GM18511 (cell line): ENCODE measurements around the gene SHANK1.

Experiments used
- ATAC-seq: cut with Tn5 transposase; IDR thresholded peaks from one replicate; pipeline ENCODE4 v1.9.1; 2021; ENCODE audit warnings: mild to moderate bottlenecking, moderate library complexity; ENCODE audit not compliant: unreplicated experiment

The SHANK1 gene

DNA sequence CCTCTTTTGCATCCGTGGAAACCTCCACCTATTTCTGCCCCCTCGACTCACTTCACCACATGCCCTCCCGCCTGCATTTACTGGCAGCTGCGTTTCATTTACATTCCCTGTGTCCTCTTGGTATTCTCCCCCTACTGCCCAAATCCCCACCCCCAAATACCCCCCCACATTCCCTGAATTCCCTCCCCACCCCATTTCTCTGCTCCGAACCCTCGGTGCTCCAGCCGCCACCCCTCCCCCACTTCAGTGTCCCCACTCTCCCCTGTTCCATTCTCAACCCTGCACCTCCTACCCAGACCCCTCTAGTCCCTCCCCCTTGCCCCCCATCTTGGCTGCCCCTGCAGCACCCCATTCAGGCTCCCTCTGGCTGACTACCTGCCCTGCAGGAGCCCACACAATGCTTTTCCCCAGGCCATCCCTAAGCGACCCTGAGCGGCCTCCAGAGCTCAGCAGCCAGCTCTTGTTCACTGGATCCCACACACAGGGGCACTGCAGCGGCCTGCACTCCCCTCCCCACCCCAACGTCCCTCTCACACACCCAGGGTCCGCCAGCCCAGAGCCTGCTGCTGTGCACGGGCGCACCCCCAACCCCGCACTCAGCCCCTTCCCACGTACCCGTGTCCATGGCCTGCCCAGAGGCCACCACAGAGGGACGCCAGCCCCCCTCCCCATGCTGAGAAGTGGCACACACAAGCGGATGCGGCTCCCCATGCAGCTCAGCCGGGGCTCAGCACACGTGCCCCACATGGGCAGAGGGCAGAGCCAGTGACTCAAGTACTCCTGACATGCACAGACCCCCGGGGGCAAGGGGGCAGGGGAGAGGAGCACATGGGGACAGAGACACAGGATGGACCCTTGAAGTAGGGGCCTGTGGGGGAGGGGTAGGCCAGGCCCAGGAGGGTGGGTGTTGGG, 26.3 kb downstream of the SHANK1 start:
- no peak for ATAC-seq

GRCh38 chr19:50690439-50690838, 29.2 kb downstream of the SHANK1 start:
- ATAC-seq = no peak

DNA sequence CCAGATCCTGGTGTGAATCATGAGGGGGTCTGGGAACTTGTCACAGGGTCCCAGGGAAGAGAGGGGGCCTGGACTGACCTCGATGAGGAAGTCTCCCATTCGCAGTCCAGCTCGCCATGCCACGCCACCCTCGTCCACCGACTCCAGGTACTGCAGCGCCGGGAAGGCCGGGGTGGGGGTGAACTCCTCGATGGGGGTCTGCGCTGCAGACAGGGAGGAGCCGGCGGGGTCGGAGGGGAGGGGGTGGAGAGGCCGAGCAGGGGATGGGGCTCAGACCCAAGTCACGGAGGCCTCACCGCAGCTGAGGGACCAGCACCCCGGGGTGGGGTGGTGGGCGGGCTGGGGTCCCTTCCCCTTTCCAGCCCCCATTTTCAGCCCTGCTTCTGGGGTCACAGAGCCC, 30.8 kb downstream of the SHANK1 start:
- no peak for ATAC-seq

- no peak for ATAC-seq
Observed at GRCh38 chr19:50686310-50687032, 33.1 kb downstream of the SHANK1 start.

DNA sequence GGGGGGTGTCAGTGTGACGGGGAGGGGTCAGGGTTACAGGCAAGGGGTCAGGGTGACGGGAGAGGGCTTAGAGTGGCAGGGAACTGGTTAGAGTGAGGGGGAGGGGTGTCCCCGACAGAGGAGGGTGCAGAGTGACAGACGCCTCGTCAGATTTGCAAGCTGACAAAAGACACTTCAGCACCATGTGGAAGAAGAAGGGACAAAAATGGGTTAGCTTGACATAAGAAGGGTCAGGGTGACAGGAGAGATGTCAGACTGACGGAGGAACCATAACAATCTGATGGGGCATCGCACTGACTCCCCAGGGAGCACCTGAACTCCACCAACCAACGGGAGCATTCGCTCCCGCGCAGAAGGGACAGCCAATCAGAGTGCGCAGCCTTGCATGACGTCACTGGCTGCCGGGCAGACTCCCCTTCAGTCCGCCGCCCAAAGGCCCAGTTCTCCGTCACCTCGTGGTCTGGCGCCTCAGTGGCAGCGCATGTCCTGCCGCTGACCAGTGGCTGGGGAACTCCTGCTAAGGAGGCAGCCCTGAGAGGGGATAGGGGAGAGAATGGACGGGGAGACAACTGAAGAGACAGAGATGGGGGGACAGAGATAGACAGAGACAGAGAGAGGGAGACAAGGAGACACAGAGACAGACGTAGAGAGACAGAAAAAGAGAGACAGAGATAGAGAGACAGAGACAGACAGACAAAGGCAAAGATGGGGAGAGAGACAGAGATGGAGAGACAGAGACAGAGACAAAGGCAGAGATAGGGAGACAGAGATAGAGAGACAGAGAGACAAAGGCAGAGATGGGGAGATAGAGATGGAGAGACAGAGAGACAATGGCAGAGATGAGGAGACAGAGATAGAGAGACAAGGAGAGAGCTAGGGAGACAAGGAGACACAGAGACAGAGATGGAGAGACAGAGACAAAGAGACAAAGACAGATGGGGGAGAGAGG, 40.2 kb downstream of the SHANK1 start:
- peak; percentile 81 for ATAC-seq

- ATAC-seq = no peak
Observed at GRCh38 chr19:50678323-50678722, 41.3 kb downstream of the SHANK1 start.

- no peak for ATAC-seq
Observed at GRCh38 chr19:50677636-50678035, 42.0 kb downstream of the SHANK1 start.

- ATAC-seq = no peak
Observed at GRCh38 chr19:50676625-50677197, 42.9 kb downstream of the SHANK1 start.

DNA sequence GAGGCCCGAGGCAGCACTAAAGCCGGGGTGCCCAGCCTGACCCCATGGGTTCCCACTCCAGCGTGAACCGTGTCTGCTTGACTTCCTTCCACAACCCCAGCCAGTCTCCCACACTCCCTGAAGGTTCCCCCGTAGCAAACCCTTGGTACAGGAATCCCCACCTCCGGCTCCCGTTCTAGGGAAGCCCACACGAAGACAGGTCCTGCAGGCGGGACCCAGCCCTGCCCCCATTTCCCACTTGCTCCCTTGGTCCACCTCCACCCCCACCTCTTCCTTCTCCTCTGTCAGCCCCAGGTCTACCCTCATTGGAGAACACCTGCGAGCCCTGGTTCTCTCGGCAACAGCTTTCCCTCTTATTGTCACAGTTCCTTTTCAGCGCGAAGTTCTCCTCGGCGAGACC, 46.5 kb downstream of the SHANK1 start:
- no peak for ATAC-seq

DNA sequence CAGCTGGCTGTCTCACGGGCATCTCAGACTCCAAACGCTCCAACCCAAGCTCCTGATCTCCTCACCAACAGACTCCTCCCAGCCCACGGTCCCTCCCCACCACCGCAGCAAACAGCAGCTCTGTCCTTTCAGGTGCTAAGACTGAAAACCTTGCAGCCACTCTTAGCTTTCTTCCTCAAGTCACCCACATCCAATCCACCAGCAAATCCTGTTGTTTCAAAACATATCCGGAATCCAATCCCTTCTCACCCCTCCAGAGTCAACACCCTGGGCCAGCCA, 49.6 kb downstream of the SHANK1 start:
- no peak for ATAC-seq

- ATAC-seq = no peak
Observed at GRCh38 chr19:50669302-50670101, 50.1 kb downstream of the SHANK1 start.

DNA sequence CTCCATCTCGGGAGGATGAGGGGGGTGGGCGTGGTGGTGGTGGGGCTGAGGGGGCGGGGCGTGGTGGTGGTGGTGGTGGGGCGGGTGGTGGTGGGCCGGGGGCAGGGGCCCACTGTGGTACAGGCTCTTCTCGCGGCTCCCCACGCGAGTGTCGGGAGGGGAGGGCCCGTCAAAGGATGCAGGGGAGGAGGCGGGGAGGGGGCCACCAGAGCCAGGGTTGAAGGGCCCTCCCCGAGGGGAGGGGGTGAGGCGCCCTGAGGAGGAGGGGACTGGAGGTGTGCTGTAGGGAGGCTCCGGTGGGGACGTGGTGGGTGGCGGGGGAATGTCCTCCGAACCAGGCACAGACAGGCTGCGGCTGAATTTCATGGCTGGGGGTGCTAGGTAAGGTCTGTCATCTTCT, 50.7 kb downstream of the SHANK1 start:
- no peak for ATAC-seq

GRCh38 chr19:50668416-50668815, 51.2 kb downstream of the SHANK1 start:
- ATAC-seq = no peak

DNA sequence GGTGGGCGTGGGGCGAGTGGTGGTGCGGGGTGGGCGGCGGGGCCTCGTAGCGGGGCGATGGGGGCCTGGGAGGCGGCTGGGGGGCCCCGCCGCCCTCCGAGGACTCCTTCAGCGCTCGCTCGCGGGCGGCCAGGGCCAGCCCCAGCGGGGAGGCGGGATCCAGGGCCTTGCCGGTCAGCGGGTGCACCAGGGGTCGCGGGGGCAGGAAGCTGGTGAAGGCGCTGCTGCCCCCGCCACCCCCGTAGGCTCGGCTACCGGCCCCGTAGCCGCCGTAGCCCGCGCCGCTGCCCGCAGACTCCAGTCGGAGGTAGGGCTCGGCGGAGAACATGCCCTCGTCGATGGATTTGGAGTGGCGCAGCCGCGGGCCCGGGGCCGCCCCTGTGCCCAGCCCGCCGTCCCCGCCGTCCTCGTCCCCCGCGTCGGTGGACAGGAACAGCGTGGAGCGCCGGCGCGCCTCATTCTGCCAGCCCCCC, 51.8 kb downstream of the SHANK1 start:
- no peak for ATAC-seq

GRCh38 chr19:50667177-50667758, 52.3 kb downstream of the SHANK1 start:
- no peak for ATAC-seq

- no peak for ATAC-seq
Observed at GRCh38 chr19:50666346-50667176, 53.0 kb downstream of the SHANK1 start.

GRCh38 chr19:50664204-50664603, 55.4 kb downstream of the SHANK1 start:
- ATAC-seq = no peak

DNA sequence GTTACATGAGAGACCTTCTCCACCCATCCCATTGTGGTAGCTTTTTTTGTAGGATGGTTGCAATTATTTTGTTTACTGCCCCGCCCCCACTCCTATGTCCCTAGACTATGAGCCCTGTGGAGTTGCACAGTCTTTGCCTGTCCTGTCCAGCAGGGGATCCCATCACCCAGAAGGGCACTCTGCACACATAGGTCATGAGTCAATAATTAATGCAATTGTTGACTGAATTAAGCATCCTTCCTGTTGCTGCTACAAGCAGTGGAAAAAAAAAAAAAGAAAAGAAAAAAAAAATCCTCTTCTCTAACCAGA, 56.2 kb downstream of the SHANK1 start:
- no peak for ATAC-seq
